GM23248 (cell line): Measurements from ENCODE around the gene DGKG.

Experiments
- EZH2 ChIP-seq: fragments of 200-600 bp; sonication (generic); IDR thresholded peaks from 2 replicates; pipeline ENCODE4 v1.6.1; 2018; ENCODE audit warnings: antibody characterized with exemption, mild to moderate bottlenecking; ENCODE audit not compliant: insufficient read depth, poor library complexity, severe bottlenecking
- EZH2phosphoT487 ChIP-seq: fragments of 200-600 bp; sonication (generic); IDR thresholded peaks from 2 replicates; pipeline ENCODE4 v1.6.1; 2018; ENCODE audit warnings: antibody characterized with exemption, moderate library complexity, mild to moderate bottlenecking, low read depth; ENCODE audit not compliant: insufficient read depth

DNA sequence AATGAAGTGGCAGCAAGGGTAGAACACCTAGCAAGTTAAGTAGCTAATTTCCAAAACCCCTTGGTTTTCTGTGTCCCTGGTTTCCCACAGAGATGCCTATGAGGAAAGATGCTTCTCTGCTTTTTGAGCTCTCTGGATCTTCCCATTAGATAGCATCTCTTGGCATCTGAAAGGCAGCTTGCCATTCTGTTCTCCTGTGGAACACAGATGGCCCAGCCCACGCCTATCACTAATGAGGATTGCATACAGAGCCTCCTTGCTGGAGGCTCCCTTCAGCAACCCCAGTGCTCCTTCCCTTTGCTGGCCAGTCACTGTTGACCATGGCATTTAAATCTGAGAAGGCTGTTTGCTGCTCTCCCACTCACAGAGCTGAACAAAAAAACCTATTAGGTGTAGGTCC, 218.8 kb downstream of the DGKG start:
- TF ChIP-seq EZH2 (no peak), EZH2phosphoT487 (no peak)
